Type B pancreatic cell (in vitro differentiated cells): Measurements from ENCODE around the gene PTHLH. TPM values are rescaled to one million over a fixed set of nuclear protein-coding genes. Genes with fewer than 3 reads are reported as not detected.

ENCODE experiments used
- DNase-seq: peaks from one replicate; pipeline ENCODE4 v3.0.0; 2021; ENCODE audit warnings: mixed read lengths; ENCODE audit not compliant: unreplicated experiment; ENCODE audit errors: extremely low spot score
- H3K27ac Mint-ChIP-seq: 2 replicates; pipeline ENCODE4 v1.8.0; 2021; ENCODE audit warnings: mild to moderate bottlenecking, mixed read lengths
- H3K27me3 Mint-ChIP-seq: 2 replicates; pipeline ENCODE4 v1.8.0; 2021; ENCODE audit warnings: mixed read lengths
- H3K36me3 Mint-ChIP-seq: 2 replicates; pipeline ENCODE4 v1.8.0; 2021; ENCODE audit warnings: mixed read lengths
- H3K4me1 Mint-ChIP-seq: one replicate; pipeline ENCODE4 v1.8.0; 2021; ENCODE audit warnings: mixed read lengths; ENCODE audit not compliant: unreplicated experiment
- H3K4me3 Mint-ChIP-seq: 2 replicates; pipeline ENCODE4 v1.8.0; 2021; ENCODE audit warnings: mild to moderate bottlenecking, mixed read lengths
- H3K9me3 Mint-ChIP-seq: 2 replicates; pipeline ENCODE4 v1.8.0; 2021; ENCODE audit warnings: mixed read lengths
- total RNA-seq: library from RNA; stranded (reverse); gene quantifications from 2 replicates; pipeline ENCODE4 v1.2.1, GENCODE V29; 2021; ENCODE audit warnings: low replicate concordance
- TF ChIP-seq, protein P1 (sequence below): fragments of 200-600 bp; sonication (generic); conservative IDR thresholded peaks from 2 replicates; pipeline ENCODE4 v1.5.0; 2021; ENCODE audit warnings: antibody characterized with exemption, mild to moderate bottlenecking

The PTHLH gene
- total RNA-seq, 1 donor from 2014 or later = 6.3 TPM

DNA sequence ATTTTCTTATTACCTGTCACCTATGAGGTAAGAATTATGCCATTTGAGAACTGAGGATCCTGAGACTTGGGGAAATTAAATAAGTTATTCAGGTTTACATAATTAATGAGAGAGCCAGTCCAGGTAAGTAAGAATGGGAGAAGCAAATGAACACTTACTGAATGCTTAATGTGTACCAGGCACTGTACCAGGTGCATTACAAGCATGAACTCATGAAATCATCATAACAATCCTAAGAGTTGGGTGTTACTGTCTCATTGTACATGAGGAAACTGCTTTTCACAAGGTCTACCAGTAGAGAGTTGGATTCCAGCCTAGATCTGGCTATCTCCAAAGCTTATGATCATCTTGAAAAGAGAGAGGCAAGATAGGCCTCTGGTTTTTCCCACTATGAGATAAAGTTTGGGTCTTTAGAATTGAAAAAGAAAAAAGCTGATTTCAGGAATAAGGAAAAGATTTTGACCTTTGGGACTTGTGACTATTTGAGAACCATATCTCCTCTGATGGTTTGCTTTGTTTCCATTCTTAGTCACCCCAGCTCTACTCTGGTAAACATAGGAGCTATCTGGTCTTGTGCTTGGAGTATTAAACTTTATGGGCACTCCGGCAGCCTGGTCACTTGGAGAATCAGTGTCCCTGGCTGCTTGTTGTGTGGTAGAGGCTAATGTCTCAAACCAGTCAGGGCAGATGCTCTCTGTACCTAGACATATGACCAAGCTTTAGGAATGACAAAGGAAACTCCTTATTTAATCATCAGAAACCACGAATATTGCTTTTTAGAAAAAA is 48.0 kb downstream of the PTHLH start:
- Mint-ChIP-seq H3K27ac (no peak overlapping the region), H3K9me3 (no peaks in the 10 kb centered on the region), H3K4me1 (no peaks in the 10 kb centered on the region), H3K36me3 (no peaks in the 10 kb centered on the region), H3K27me3 (peaks cover 31% of the 10 kb centered on the region), H3K4me3 (no peak overlapping the region)
- TF ChIP-seq, protein P1, sequence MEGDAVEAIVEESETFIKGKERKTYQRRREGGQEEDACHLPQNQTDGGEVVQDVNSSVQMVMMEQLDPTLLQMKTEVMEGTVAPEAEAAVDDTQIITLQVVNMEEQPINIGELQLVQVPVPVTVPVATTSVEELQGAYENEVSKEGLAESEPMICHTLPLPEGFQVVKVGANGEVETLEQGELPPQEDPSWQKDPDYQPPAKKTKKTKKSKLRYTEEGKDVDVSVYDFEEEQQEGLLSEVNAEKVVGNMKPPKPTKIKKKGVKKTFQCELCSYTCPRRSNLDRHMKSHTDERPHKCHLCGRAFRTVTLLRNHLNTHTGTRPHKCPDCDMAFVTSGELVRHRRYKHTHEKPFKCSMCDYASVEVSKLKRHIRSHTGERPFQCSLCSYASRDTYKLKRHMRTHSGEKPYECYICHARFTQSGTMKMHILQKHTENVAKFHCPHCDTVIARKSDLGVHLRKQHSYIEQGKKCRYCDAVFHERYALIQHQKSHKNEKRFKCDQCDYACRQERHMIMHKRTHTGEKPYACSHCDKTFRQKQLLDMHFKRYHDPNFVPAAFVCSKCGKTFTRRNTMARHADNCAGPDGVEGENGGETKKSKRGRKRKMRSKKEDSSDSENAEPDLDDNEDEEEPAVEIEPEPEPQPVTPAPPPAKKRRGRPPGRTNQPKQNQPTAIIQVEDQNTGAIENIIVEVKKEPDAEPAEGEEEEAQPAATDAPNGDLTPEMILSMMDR = no peak
- DNase-seq = no peak

- no peak overlapping the region for H3K4me3 Mint-ChIP-seq
- H3K27ac Mint-ChIP-seq = no peak overlapping the region
- no peaks in the 10 kb centered on the region for H3K4me1 Mint-ChIP-seq
- no peak for DNase-seq
- TF ChIP-seq, protein P1 = no peak
- H3K27me3 Mint-ChIP-seq = peaks cover 22% of the 10 kb centered on the region
- H3K9me3 Mint-ChIP-seq = peaks cover 5% of the 10 kb centered on the region
- no peaks in the 10 kb centered on the region for H3K36me3 Mint-ChIP-seq
Measured at GRCh38 chr12:27922531-27923139, 49.9 kb downstream of the PTHLH start.

DNA sequence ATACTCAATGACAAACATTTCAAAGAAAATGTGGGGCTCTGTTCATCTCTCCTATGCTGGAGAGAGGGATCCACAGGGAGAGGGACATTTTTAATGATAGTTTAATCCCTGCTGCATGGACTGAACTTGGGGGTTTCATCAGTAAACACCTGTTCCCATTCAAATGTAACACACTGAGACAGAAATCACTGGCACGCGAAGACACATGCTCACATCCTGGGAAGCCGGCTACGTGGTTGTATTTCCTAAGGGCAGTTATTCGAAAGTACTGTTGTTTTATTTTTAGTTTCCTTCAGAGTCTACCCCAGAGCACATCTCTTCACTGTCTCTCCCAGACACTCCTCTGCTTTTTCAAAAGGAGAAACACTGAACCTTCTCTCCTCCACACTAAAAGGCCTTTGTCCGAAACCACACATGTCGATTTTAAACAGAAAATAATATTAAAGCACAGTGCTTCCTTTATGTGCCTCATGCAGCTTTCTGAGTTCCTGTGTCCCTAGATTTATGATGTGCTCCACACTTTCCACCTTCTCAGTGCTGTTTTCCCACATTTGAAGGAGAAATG is 52.8 kb downstream of the PTHLH start:
- H3K27ac Mint-ChIP-seq = no peak overlapping the region
- TF ChIP-seq, protein P1 = no peak
- H3K4me1 Mint-ChIP-seq = no peaks in the 10 kb centered on the region
- H3K4me3 Mint-ChIP-seq = no peak overlapping the region
- H3K9me3 Mint-ChIP-seq = peaks cover 5% of the 10 kb centered on the region
- peaks cover 13% of the 10 kb centered on the region for H3K27me3 Mint-ChIP-seq
- no peaks in the 10 kb centered on the region for H3K36me3 Mint-ChIP-seq
- DNase-seq = no peak

- Mint-ChIP-seq H3K36me3 (peaks cover 4% of the 10 kb centered on the region), H3K27ac (no peak overlapping the region), H3K9me3 (peaks cover 5% of the 10 kb centered on the region), H3K4me3 (no peak overlapping the region), H3K27me3 (peaks cover 5% of the 10 kb centered on the region), H3K4me1 (no peaks in the 10 kb centered on the region)
- TF ChIP-seq, protein P1 = no peak
- DNase-seq = no peak
Measured at GRCh38 chr12:27915536-27915935, 57.0 kb downstream of the PTHLH start.

DNA sequence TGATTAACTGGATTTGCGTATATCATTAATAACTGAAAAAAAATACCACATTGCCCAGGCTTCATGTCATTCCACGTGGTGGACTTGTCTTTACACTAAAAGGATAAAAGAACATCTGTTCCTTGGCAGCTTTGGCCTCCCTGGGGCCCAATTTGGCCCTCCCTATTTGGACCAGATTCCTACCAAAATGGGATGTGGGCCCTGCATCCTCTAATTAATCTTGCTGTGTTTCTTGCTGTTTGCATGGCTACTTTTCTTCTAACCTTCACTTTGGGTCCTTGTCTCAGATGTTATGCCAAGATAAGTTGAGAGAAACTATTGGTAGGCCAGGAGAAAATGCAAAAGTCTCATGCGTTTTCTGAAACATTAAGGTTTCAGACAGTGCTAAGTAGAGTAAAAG is 57.5 kb downstream of the PTHLH start:
- Mint-ChIP-seq H3K27ac (no peak overlapping the region), H3K9me3 (peaks cover 5% of the 10 kb centered on the region), H3K36me3 (peaks cover 4% of the 10 kb centered on the region)

More for the DNA sequence above, 57.5 kb downstream of the PTHLH start:
- Mint-ChIP-seq H3K4me3 (no peak overlapping the region), H3K4me1 (no peaks in the 10 kb centered on the region), H3K27me3 (peaks cover 3% of the 10 kb centered on the region)
- DNase-seq = no peak
- TF ChIP-seq, protein P1 = no peak
